Measurements from ENCODE around the gene NSFL1C.
A peak's percentile ranks its signal among the peaks of the same experiment; 100 is the strongest.
"Not testable (repeated sequence)": the region's sequence is repeated elsewhere in the genome, so short reads cannot be mapped to it uniquely, and the experiment has no call there.

The NSFL1C gene

GRCh38 chr20:1466211-1467081 is at the start of gene NSFL1C:
TSS of gene NSFL1C (minus strand) at chr20:1466849. CDS start at chr20:1466824, 25 bp downstream.
- FAIRE-seq, result peak; percentile 91
- peak; percentile 93 for DNase-seq (ENCODE audit: insufficient read length, low spot score)

GRCh38 chr20:1513801-1514200 is 47.2 kb upstream of the NSFL1C start:
- DNase-seq (ENCODE audit: insufficient read length, low spot score), result no peak

GRCh38 chr20:1509237-1509636 is 42.6 kb upstream of the NSFL1C start:
- DNase-seq (ENCODE audit: insufficient read length, low spot score), result no peak
- FAIRE-seq, result no peak

More at GRCh38 chr20:1513801-1514200, 47.2 kb upstream of the NSFL1C start:
- FAIRE-seq, result no peak

GRCh38 chr20:1508574-1508973 is 41.9 kb upstream of the NSFL1C start:
- FAIRE-seq (no peak), DNase-seq (ENCODE audit: insufficient read length, low spot score) (no peak)

GRCh38 chr20:1507276-1507675 is 40.6 kb upstream of the NSFL1C start:
- DNase-seq (ENCODE audit: insufficient read length, low spot score) (no peak), FAIRE-seq (no peak)

GRCh38 chr20:1505871-1506270 is 39.2 kb upstream of the NSFL1C start:
- no peak for DNase-seq (ENCODE audit: insufficient read length, low spot score)
- no peak for FAIRE-seq

- no peak for FAIRE-seq
- no peak for DNase-seq (ENCODE audit: insufficient read length, low spot score)
Observed at GRCh38 chr20:1505361-1505760, 38.7 kb upstream of the NSFL1C start.

GRCh38 chr20:1503564-1504227 is 37.0 kb upstream of the NSFL1C start:
- DNase-seq (ENCODE audit: insufficient read length, low spot score), result peak; percentile 69
- peak; percentile 99 for FAIRE-seq

- DNase-seq (ENCODE audit: insufficient read length, low spot score), result no peak
- no peak for FAIRE-seq
Observed at GRCh38 chr20:1500496-1500895, 33.8 kb upstream of the NSFL1C start.

- FAIRE-seq (no peak), DNase-seq (ENCODE audit: insufficient read length, low spot score) (no peak)
Observed at GRCh38 chr20:1499528-1500420, 33.1 kb upstream of the NSFL1C start.

- not testable (repeated sequence) for FAIRE-seq; DNase-seq (ENCODE audit: insufficient read length, low spot score)
Observed at GRCh38 chr20:1497371-1497770, 30.7 kb upstream of the NSFL1C start.

- FAIRE-seq, result no peak
- no peak for DNase-seq (ENCODE audit: insufficient read length, low spot score)
Observed at GRCh38 chr20:1496930-1497329, 30.3 kb upstream of the NSFL1C start.

GRCh38 chr20:1494436-1494835 is 27.8 kb upstream of the NSFL1C start:
- DNase-seq (ENCODE audit: insufficient read length, low spot score) (no peak), FAIRE-seq (no peak)

GRCh38 chr20:1493536-1493935 is 26.9 kb upstream of the NSFL1C start:
- FAIRE-seq (no peak), DNase-seq (ENCODE audit: insufficient read length, low spot score) (no peak)

GRCh38 chr20:1491860-1492642 is 25.4 kb upstream of the NSFL1C start:
- DNase-seq (ENCODE audit: insufficient read length, low spot score), result no peak
- no peak for FAIRE-seq

GRCh38 chr20:1491281-1491840 is 24.7 kb upstream of the NSFL1C start, which contains the start of gene SIRPB2:
TSS of gene SIRPB2 (minus strand) at chr20:1491420. CDS start at chr20:1491359, 61 bp downstream.
- FAIRE-seq (no peak), DNase-seq (ENCODE audit: insufficient read length, low spot score) (no peak)

- no peak for FAIRE-seq
- no peak for DNase-seq (ENCODE audit: insufficient read length, low spot score)
Observed at GRCh38 chr20:1490643-1491195, 24.1 kb upstream of the NSFL1C start.

GRCh38 chr20:1489764-1490436 is 23.3 kb upstream of the NSFL1C start:
- FAIRE-seq, result no peak
- DNase-seq (ENCODE audit: insufficient read length, low spot score), result no peak

- FAIRE-seq (no peak), DNase-seq (ENCODE audit: insufficient read length, low spot score) (no peak)
Observed at GRCh38 chr20:1489325-1489724, 22.7 kb upstream of the NSFL1C start.
